Measurements from ENCODE around the gene WAC.
"Not testable (repeated sequence)": the region's sequence is repeated elsewhere in the genome, so short reads cannot be mapped to it uniquely, and the experiment has no call there.

GRCh38 chr10:28521961-28522360 lies 11.0 kb upstream of the WAC start:
- not testable (repeated sequence) for TF ChIP-seq EZH2 (IDR thresholded peaks at IDR 0.05; ENCODE audit: low read depth); CTCF (conservative IDR thresholded peaks at IDR 0.05)

Measured in PC-9 (cell line).